ENCODE measurements around the gene TP53TG5.

Gene TP53TG5

DNA sequence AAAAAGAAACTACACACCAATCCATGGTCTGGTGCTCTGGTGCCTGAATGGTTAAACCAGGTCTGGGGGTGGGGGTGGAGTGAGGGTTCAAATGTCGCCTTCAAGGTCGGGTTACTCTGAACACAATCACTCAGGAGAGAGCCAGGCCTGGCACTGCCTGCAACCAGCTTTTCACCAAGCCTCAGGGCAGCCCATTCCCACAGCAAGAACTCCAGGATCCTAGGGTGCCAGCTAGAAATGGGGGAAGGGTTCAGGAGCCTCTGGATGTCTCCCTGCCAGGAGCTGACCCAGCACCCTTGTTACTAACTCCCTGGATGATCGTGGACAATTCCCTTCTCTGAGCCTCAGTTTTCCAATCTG lies 36.6 kb downstream of the TP53TG5 start:
- TF ChIP-seq, protein P1, sequence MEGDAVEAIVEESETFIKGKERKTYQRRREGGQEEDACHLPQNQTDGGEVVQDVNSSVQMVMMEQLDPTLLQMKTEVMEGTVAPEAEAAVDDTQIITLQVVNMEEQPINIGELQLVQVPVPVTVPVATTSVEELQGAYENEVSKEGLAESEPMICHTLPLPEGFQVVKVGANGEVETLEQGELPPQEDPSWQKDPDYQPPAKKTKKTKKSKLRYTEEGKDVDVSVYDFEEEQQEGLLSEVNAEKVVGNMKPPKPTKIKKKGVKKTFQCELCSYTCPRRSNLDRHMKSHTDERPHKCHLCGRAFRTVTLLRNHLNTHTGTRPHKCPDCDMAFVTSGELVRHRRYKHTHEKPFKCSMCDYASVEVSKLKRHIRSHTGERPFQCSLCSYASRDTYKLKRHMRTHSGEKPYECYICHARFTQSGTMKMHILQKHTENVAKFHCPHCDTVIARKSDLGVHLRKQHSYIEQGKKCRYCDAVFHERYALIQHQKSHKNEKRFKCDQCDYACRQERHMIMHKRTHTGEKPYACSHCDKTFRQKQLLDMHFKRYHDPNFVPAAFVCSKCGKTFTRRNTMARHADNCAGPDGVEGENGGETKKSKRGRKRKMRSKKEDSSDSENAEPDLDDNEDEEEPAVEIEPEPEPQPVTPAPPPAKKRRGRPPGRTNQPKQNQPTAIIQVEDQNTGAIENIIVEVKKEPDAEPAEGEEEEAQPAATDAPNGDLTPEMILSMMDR (IDR thresholded peaks at IDR 0.05) = no peak
- peak overlapping the region; percentile 94 to 98 for H3K27ac ChIP-seq
- peak overlapping the region; percentile 90 for H3K4me3 ChIP-seq
- no peak for DNase-seq (ENCODE audit: low spot score)

DNA sequence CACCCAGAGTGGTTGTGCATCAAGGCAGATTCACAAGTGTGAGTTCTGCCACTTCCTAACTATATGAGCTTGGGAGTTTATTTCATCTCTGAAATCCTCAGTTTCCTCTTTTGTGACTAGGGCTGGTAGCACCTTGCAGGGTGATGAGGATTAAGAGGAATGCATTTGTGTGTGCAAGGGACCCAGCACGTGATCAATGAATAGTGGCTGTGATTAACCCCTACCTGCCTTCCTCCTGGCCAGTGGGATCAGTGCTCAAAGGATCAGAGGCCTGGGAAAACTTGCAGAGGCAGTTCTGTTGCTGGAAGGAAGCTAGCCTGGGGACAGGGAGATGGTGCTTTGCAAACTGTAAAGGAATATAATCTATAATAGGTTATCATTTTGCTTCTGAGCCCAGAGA lies 37.2 kb downstream of the TP53TG5 start:
- TF ChIP-seq, protein P1 (IDR thresholded peaks at IDR 0.05) = no peak
- no peak overlapping the region for H3K4me3 ChIP-seq
- DNase-seq (ENCODE audit: low spot score) = no peak
- H3K27ac ChIP-seq = peak overlapping the region; percentile 94 to 98

DNA sequence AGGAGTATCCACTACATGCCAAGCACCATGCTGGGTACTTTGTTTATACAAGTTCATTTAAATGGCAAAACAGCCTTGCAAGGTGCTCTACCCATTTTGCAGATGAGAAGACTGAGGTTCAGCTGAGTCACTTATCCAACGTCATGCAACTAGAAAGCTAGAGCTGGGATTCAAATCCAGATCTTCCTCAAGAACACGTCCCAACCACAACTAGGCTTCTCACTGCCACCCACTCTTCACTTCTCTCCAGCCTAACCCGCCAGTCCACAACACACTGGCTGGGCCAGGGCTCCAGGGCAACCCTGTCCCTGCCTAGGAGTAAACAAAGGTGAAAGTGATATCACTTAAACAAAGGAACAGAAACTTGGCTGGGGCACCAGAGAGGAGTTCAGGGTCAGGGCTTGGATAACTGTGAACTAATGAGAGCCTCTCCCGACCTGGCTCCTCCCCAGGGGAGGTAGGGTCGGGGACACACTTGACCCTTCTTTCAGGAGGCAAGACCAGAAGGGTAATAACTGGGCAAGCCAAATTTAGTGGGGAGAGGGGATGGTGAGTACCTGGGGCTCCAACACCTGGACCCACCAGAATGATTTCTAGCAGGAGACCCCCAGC lies 37.8 kb downstream of the TP53TG5 start:
- TF ChIP-seq, protein P1 (IDR thresholded peaks at IDR 0.05) = no peak
- Histone ChIP-seq H3K27ac (peak overlapping the region in 1 of 2 donors; percentile 98), H3K4me3 (no peak overlapping the region)
- DNase-seq (ENCODE audit: low spot score) = no peak

DNA sequence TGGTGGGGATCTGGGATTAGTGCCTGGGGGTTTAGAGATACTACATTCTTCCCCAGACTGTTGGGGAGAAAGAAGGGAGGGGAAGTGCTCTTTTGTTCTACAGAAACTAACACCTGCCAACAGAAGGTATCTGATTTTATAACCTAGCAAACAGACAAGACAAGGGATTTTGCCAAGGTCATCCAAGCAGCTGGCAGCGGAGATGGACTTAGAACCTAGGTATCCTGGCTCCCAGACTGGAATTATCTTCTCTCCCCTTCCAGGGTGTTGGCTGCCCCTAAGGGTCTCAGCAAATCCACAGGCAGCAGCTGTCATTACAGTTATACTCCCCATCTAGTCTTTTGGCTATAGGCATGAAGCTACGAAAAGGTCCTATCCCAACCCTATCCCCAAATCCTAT lies 38.3 kb downstream of the TP53TG5 start:
- DNase-seq (ENCODE audit: low spot score) = no peak
- TF ChIP-seq, protein P1 (IDR thresholded peaks at IDR 0.05) = no peak
- H3K27ac ChIP-seq = peak overlapping the region; percentile 88 to 98
- no peak overlapping the region for H3K4me3 ChIP-seq

DNA sequence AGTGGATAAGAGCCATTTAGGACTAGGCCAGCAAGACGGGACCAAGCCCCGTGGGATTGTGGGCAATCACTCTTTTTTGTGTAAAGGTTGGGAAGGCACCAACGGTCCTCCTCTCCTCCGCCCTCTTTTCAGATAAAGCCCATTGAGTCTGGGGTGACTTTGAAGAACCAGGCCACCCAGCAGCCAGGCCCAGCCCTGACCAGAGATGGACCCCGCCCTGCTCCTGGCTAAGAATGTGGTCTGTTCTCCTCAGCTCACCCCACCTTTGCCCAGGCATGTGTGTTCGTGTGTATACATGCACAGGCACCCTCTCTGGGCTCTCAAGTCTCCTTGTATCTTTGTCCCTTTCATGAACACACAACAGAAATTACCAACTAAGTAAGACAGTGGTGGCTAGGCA lies 39.0 kb downstream of the TP53TG5 start:
- DNase-seq (ENCODE audit: low spot score) = no peak
- H3K4me3 ChIP-seq = no peak overlapping the region
- TF ChIP-seq, protein P1 (IDR thresholded peaks at IDR 0.05) = no peak
- peak overlapping the region; percentile 88 to 98 for H3K27ac ChIP-seq

DNA sequence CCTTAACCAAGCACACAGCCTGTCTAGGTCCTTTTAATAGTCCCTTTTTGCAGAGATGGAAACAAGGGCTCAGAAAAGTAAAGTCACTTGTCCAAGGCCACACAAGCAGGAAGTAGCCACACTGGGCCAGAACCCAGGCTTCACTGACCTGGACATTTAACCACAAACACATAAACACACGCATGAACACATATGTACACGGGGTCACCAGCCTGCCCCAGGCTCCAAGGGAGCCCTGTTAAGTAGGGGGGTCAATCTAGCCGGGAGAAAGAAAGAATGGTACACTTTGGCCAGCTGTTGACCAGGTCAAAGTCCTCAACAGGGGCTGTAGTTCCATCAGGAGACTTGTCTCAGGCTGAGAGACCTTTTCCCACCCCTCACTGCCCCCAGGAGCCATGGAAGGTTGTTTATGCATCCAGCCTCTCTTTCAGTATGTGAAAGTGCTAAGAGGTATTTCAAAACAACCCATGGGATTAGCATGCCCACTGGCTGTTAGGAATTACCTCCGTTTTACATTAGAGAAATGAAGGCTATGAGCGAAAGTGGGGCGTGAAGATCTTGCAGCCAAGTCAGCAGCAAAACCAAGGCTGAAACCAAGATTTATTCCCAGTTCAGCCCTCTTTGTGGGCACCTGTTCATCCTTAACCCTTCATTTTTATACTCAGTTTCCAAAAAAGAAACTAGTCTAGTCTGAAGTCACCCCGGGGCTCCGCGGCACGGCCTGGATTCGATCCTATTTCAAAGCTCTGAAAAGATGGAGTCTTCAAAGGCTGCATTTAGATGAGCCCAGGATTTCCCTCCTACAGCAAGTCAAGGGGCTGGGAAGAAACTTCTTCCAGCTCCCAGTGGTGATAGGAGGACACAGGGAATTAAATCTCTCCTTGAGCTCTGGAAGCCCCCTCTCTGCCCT lies 39.7 kb downstream of the TP53TG5 start:
- Histone ChIP-seq H3K27ac (peak overlapping the region; percentile 88 to 98), H3K4me3 (peak overlapping the region; percentile 40)
- DNase-seq (ENCODE audit: low spot score) = no peak
- TF ChIP-seq, protein P1 (IDR thresholded peaks at IDR 0.05) = no peak

All from coronary artery (tissue), 2 donors.